ENCODE results near the gene FAM151A.
A peak's percentile ranks its signal among the peaks of the same experiment; 100 is the strongest.

The FAM151A gene

GRCh38 chr1:54623216-54624007, at the start of gene FAM151A:
TSS of gene FAM151A (minus strand) at chr1:54623525. CDS start at chr1:54623395, 130 bp downstream.
- Histone ChIP-seq H3K4me1 (ENCODE audit: control insufficient read depth, insufficient read depth, low read length) (peaks cover 10% of the 10 kb centered on the region), H3K27me3 (replicated peaks; ENCODE audit: control insufficient read depth, insufficient read depth, low read length) (peaks cover 17% of the 10 kb centered on the region), H3K9me3 (ENCODE audit: control insufficient read depth, low read length) (no peaks in the 10 kb centered on the region), H3K4me3 (ENCODE audit: low read length) (no peak within 1 kb of the TSS), H3K36me3 (ENCODE audit: control insufficient read depth, insufficient read depth, low read length, severe bottlenecking) (no peaks in the 10 kb centered on the region), H3K9ac (ENCODE audit: low read length) (no peak within 1 kb of the TSS)
- no peak for DNase-seq (ENCODE audit: low read depth)

DNA sequence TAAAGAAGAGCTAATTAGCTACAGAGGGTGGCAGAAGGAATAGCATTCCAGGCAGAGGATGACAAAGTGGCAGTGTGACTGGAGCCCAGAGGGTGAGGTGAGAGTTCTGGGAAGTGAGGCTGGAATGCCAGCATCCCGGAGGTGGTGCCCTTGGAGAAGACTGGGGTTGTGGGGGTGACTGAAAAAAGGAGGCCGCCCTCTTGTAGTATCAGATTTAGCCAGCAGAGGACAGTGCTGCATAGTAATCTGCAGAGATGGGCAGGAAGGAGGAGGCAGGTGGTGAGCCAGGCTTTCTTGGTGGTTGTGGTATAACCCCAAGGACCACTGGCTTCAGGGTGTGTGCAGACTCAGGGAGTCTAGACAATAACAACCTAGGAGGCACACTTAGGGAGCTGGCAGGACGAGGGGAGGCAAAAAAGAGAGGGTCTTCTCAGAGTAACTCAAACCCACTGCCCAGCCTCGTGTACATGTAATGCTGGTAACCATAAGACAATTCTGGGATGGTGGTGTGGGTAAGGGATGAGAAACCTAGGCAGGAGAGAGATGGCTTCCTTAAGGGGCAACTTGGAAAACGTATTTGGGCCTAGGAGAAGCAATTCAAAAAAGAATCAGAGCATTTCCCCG, 48.8 kb upstream of the FAM151A start:
- no peak overlapping the region for H3K4me3 ChIP-seq (ENCODE audit: low read length)
- H3K9me3 ChIP-seq (ENCODE audit: control insufficient read depth, low read length): peaks cover 8% of the 10 kb centered on the region
- no peak overlapping the region for H3K9ac ChIP-seq (ENCODE audit: low read length)
- H3K27me3 ChIP-seq (replicated peaks; ENCODE audit: control insufficient read depth, insufficient read depth, low read length): peaks cover 21% of the 10 kb centered on the region
- no peaks in the 10 kb centered on the region for H3K4me1 ChIP-seq (ENCODE audit: control insufficient read depth, insufficient read depth, low read length)
- peak; percentile 65 for DNase-seq (ENCODE audit: low read depth)
- no peaks in the 10 kb centered on the region for H3K36me3 ChIP-seq (ENCODE audit: control insufficient read depth, insufficient read depth, low read length, severe bottlenecking)

GRCh38 chr1:54668567-54668966, 45.2 kb upstream of the FAM151A start:
- no peaks in the 10 kb centered on the region for H3K4me1 ChIP-seq (ENCODE audit: control insufficient read depth, insufficient read depth, low read length)
- no peaks in the 10 kb centered on the region for H3K36me3 ChIP-seq (ENCODE audit: control insufficient read depth, insufficient read depth, low read length, severe bottlenecking)
- DNase-seq (ENCODE audit: low read depth): no peak
- no peak overlapping the region for H3K9ac ChIP-seq (ENCODE audit: low read length)
- peaks cover 10% of the 10 kb centered on the region for H3K27me3 ChIP-seq (replicated peaks; ENCODE audit: control insufficient read depth, insufficient read depth, low read length)
- H3K9me3 ChIP-seq (ENCODE audit: control insufficient read depth, low read length): peaks cover 8% of the 10 kb centered on the region
- no peak overlapping the region for H3K4me3 ChIP-seq (ENCODE audit: low read length)

- peaks cover 9% of the 10 kb centered on the region for H3K27me3 ChIP-seq (replicated peaks; ENCODE audit: control insufficient read depth, insufficient read depth, low read length)
- no peaks in the 10 kb centered on the region for H3K36me3 ChIP-seq (ENCODE audit: control insufficient read depth, insufficient read depth, low read length, severe bottlenecking)
- no peak overlapping the region for H3K4me3 ChIP-seq (ENCODE audit: low read length)
- DNase-seq (ENCODE audit: low read depth): no peak
- H3K9me3 ChIP-seq (ENCODE audit: control insufficient read depth, low read length): peaks cover 8% of the 10 kb centered on the region
- H3K4me1 ChIP-seq (ENCODE audit: control insufficient read depth, insufficient read depth, low read length): no peaks in the 10 kb centered on the region
- no peak overlapping the region for H3K9ac ChIP-seq (ENCODE audit: low read length)
Measured at GRCh38 chr1:54667797-54668196, 44.5 kb upstream of the FAM151A start.

GRCh38 chr1:54666333-54666732, 43.0 kb upstream of the FAM151A start:
- Histone ChIP-seq H3K4me1 (ENCODE audit: control insufficient read depth, insufficient read depth, low read length) (no peaks in the 10 kb centered on the region), H3K9ac (ENCODE audit: low read length) (no peak overlapping the region), H3K4me3 (ENCODE audit: low read length) (no peak overlapping the region), H3K27me3 (replicated peaks; ENCODE audit: control insufficient read depth, insufficient read depth, low read length) (peaks cover 9% of the 10 kb centered on the region), H3K9me3 (ENCODE audit: control insufficient read depth, low read length) (peaks cover 8% of the 10 kb centered on the region), H3K36me3 (ENCODE audit: control insufficient read depth, insufficient read depth, low read length, severe bottlenecking) (no peaks in the 10 kb centered on the region)
- DNase-seq (ENCODE audit: low read depth): no peak

- no peaks in the 10 kb centered on the region for H3K36me3 ChIP-seq (ENCODE audit: control insufficient read depth, insufficient read depth, low read length, severe bottlenecking)
- DNase-seq (ENCODE audit: low read depth): no peak
- peaks cover 8% of the 10 kb centered on the region for H3K9me3 ChIP-seq (ENCODE audit: control insufficient read depth, low read length)
- no peak overlapping the region for H3K4me3 ChIP-seq (ENCODE audit: low read length)
- H3K9ac ChIP-seq (ENCODE audit: low read length): no peak overlapping the region
- no peaks in the 10 kb centered on the region for H3K4me1 ChIP-seq (ENCODE audit: control insufficient read depth, insufficient read depth, low read length)
- peaks cover 9% of the 10 kb centered on the region for H3K27me3 ChIP-seq (replicated peaks; ENCODE audit: control insufficient read depth, insufficient read depth, low read length)
Measured at GRCh38 chr1:54665852-54666251, 42.5 kb upstream of the FAM151A start.

GRCh38 chr1:54664364-54664763, 41.0 kb upstream of the FAM151A start:
- Histone ChIP-seq H3K4me1 (ENCODE audit: control insufficient read depth, insufficient read depth, low read length) (no peaks in the 10 kb centered on the region), H3K27me3 (replicated peaks; ENCODE audit: control insufficient read depth, insufficient read depth, low read length) (peaks cover 9% of the 10 kb centered on the region), H3K9me3 (ENCODE audit: control insufficient read depth, low read length) (peaks cover 15% of the 10 kb centered on the region), H3K4me3 (ENCODE audit: low read length) (no peak overlapping the region), H3K36me3 (ENCODE audit: control insufficient read depth, insufficient read depth, low read length, severe bottlenecking) (no peaks in the 10 kb centered on the region), H3K9ac (ENCODE audit: low read length) (no peak overlapping the region)
- DNase-seq (ENCODE audit: low read depth): no peak

DNA sequence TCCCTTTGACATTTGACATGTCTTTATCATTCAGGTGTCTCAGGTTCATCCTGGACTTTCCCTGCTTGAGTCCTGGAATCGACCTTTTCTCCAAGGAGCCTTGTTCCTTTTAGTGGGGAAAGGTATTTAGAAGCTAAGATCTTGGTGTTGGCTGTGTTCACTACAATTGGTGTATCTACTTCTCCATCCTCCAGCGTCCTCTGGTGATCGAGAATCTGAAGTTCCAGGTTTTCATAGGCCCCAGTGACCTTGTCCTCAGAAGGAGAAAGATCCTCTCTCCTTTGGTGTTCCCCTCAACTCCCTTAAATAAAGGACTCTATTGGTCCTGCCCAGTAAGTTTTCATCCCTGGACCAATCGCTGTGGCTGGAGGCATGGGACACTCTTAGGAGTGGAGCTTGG, 40.4 kb upstream of the FAM151A start:
- peaks cover 4% of the 10 kb centered on the region for H3K27me3 ChIP-seq (replicated peaks; ENCODE audit: control insufficient read depth, insufficient read depth, low read length)
- no peak for DNase-seq (ENCODE audit: low read depth)
- H3K9me3 ChIP-seq (ENCODE audit: control insufficient read depth, low read length): peaks cover 16% of the 10 kb centered on the region
- H3K4me3 ChIP-seq (ENCODE audit: low read length): no peak overlapping the region
- H3K36me3 ChIP-seq (ENCODE audit: control insufficient read depth, insufficient read depth, low read length, severe bottlenecking): no peaks in the 10 kb centered on the region
- no peak overlapping the region for H3K9ac ChIP-seq (ENCODE audit: low read length)
- H3K4me1 ChIP-seq (ENCODE audit: control insufficient read depth, insufficient read depth, low read length): no peaks in the 10 kb centered on the region

DNA sequence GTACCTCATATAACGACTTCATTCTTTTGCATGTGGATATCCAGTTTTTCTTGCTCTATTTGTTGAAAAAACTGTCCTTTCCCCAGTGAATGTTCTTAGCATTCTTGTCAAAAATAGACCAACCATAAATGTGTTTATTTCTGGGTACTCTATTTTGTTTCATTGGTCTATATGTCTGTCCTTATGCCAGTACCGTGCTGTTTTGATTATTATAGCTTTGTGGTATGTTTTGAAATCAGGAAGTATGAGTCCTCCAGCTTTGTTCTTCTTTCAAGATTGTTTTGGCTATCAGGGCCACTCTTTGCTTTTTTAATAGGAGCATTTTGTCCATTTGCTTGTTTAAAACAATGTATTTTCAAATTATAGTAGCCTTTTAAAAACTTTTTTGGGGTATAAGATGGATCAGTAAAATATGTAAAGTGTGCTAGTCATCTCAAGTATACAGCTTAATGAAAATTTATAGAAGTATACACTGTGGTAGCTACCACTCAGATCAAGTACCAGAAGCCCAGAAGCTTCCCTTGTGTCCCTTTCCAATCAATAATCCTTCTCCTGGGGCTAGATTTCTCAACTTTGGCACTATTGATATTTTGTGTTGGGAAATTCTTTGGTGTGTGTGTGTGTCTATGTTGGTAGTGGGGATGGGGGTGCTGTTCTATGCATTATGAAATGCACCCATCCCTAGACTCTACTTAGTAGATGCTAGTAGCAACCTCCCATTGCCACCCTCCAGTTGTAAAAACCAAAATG, 35.0 kb upstream of the FAM151A start:
- Histone ChIP-seq H3K9me3 (ENCODE audit: control insufficient read depth, low read length) (peaks cover 19% of the 10 kb centered on the region), H3K9ac (ENCODE audit: low read length) (no peak overlapping the region), H3K27me3 (replicated peaks; ENCODE audit: control insufficient read depth, insufficient read depth, low read length) (no peaks in the 10 kb centered on the region), H3K4me3 (ENCODE audit: low read length) (no peak overlapping the region), H3K36me3 (ENCODE audit: control insufficient read depth, insufficient read depth, low read length, severe bottlenecking) (no peaks in the 10 kb centered on the region), H3K4me1 (ENCODE audit: control insufficient read depth, insufficient read depth, low read length) (no peaks in the 10 kb centered on the region)
- no peak for DNase-seq (ENCODE audit: low read depth)

GRCh38 chr1:54653036-54653435, 29.7 kb upstream of the FAM151A start:
- no peak overlapping the region for H3K9ac ChIP-seq (ENCODE audit: low read length)
- peak; percentile 7 for DNase-seq (ENCODE audit: low read depth)
- H3K36me3 ChIP-seq (ENCODE audit: control insufficient read depth, insufficient read depth, low read length, severe bottlenecking): no peaks in the 10 kb centered on the region
- H3K4me3 ChIP-seq (ENCODE audit: low read length): no peak overlapping the region
- peaks cover 30% of the 10 kb centered on the region for H3K27me3 ChIP-seq (replicated peaks; ENCODE audit: control insufficient read depth, insufficient read depth, low read length)
- H3K9me3 ChIP-seq (ENCODE audit: control insufficient read depth, low read length): peaks cover 4% of the 10 kb centered on the region
- H3K4me1 ChIP-seq (ENCODE audit: control insufficient read depth, insufficient read depth, low read length): no peaks in the 10 kb centered on the region

GRCh38 chr1:54652168-54652567, 28.8 kb upstream of the FAM151A start:
- Histone ChIP-seq H3K4me3 (ENCODE audit: low read length) (no peak overlapping the region), H3K4me1 (ENCODE audit: control insufficient read depth, insufficient read depth, low read length) (no peaks in the 10 kb centered on the region), H3K9me3 (ENCODE audit: control insufficient read depth, low read length) (no peaks in the 10 kb centered on the region), H3K36me3 (ENCODE audit: control insufficient read depth, insufficient read depth, low read length, severe bottlenecking) (no peaks in the 10 kb centered on the region), H3K9ac (ENCODE audit: low read length) (no peak overlapping the region), H3K27me3 (replicated peaks; ENCODE audit: control insufficient read depth, insufficient read depth, low read length) (peaks cover 30% of the 10 kb centered on the region)
- no peak for DNase-seq (ENCODE audit: low read depth)

Data from adipocyte (in vitro differentiated cells).